GM23338 (cell line): Measurements from ENCODE around the gene DPF1. TPM values are rescaled to one million over a fixed set of nuclear protein-coding genes. Genes with fewer than 3 reads are reported as not detected.

Source experiments
- ATAC-seq: fragments of 200-7000 bp; cut with Tn5 transposase; 3 replicates; pipeline ENCODE4 v1.9.1; 2020
- DNase-seq: peaks from one replicate; pipeline ENCODE4 v3.0.0-alpha.2; 2015; ENCODE audit warnings: low spot score
- H2AFZ ChIP-seq: fragments of 200-600 bp; sonication (generic); 2 replicates; pipeline ENCODE4 v1.8.0; 2016; ENCODE audit warnings: antibody characterized with exemption, mild to moderate bottlenecking, moderate library complexity
- H3F3A ChIP-seq: fragments of 200-600 bp; sonication (generic); replicated peaks from 2 replicates; pipeline ENCODE4 v1.8.0; 2017; ENCODE audit warnings: antibody characterized with exemption, mixed run types, low read depth
- H3K27ac ChIP-seq: fragments of 200-600 bp; sonication (generic); 2 replicates; pipeline ENCODE4 v1.6.1; 2016; ENCODE audit warnings: low read depth
- H3K27me3 ChIP-seq: fragments of 200-600 bp; sonication (generic); 2 replicates; pipeline ENCODE4 v1.8.0; 2016; ENCODE audit warnings: mild to moderate bottlenecking, mixed run types, moderate library complexity; ENCODE audit not compliant: insufficient read depth
- H3K36me3 ChIP-seq: fragments of 200-600 bp; sonication (generic); 2 replicates; pipeline ENCODE4 v1.8.0; 2016; ENCODE audit warnings: mild to moderate bottlenecking; ENCODE audit not compliant: insufficient read depth
- H3K4me1 ChIP-seq: fragments of 200-600 bp; sonication (generic); 2 replicates; pipeline ENCODE4 v1.8.0; 2016; ENCODE audit warnings: mild to moderate bottlenecking, moderate library complexity; ENCODE audit not compliant: insufficient read depth
- H3K4me2 ChIP-seq: fragments of 200-600 bp; sonication (generic); 2 replicates; pipeline ENCODE4 v1.7.1; 2017; ENCODE audit warnings: mixed run types
- H3K4me3 ChIP-seq: fragments of 200-600 bp; sonication (generic); 2 replicates; pipeline ENCODE4 v1.6.1; 2016; ENCODE audit warnings: mixed run types
- H3K79me2 ChIP-seq: fragments of 200-600 bp; sonication (generic); replicated peaks from 2 replicates; pipeline ENCODE4 v1.8.0; 2017; ENCODE audit warnings: mild to moderate bottlenecking; ENCODE audit not compliant: insufficient read depth
- H3K9me2 ChIP-seq: fragments of 200-600 bp; sonication (generic); 2 replicates; pipeline ENCODE4 v1.8.0; 2017; ENCODE audit not compliant: insufficient read depth
- H4K20me1 ChIP-seq: fragments of 200-600 bp; sonication (generic); replicated peaks from 2 replicates; pipeline ENCODE4 v1.8.0; 2017; ENCODE audit warnings: mild to moderate bottlenecking; ENCODE audit not compliant: insufficient read depth
- H3K27ac Mint-ChIP-seq: 2 replicates; pipeline ENCODE4 v1.8.0; 2020; ENCODE audit warnings: inconsistent platforms, mild to moderate bottlenecking, moderate library complexity, mixed read lengths
- H3K27me3 Mint-ChIP-seq: 3 replicates; pipeline ENCODE4 v1.8.0; 2022; ENCODE audit warnings: low read depth, mild to moderate bottlenecking, moderate library complexity, mixed read lengths, inconsistent platforms; ENCODE audit not compliant: insufficient read depth, poor library complexity
- H3K36me3 Mint-ChIP-seq: 3 replicates; pipeline ENCODE4 v1.8.0; 2021; ENCODE audit warnings: low read depth, mild to moderate bottlenecking, inconsistent platforms, moderate library complexity, mixed read lengths
- H3K4me1 Mint-ChIP-seq: 3 replicates; pipeline ENCODE4 v1.8.0; 2020; ENCODE audit warnings: mild to moderate bottlenecking, inconsistent platforms, mixed read lengths
- H3K4me3 Mint-ChIP-seq: 3 replicates; pipeline ENCODE4 v1.8.0; 2021; ENCODE audit warnings: moderate library complexity, mild to moderate bottlenecking, inconsistent platforms, mixed read lengths
- H3K9me3 Mint-ChIP-seq: 3 replicates; pipeline ENCODE4 v1.8.0; 2020; ENCODE audit warnings: moderate library complexity, mild to moderate bottlenecking, inconsistent platforms, mixed read lengths
- CREB1 ChIP-seq: fragments of 250-450 bp; sonication (Bioruptor Pico); IDR thresholded peaks from 2 replicates; pipeline ENCODE4 v1.5.0; 2020; ENCODE audit warnings: low read depth, mild to moderate bottlenecking, moderate library complexity
- CTCF ChIP-seq, 2 experiments: fragments of 200-600 bp in 1 of 2; sonication (generic) in 1 of 2; conservative IDR thresholded peaks; 2 replicates each; pipeline versions ENCODE4 v1.5.1 to v1.6.1; 2016 to 2017; ENCODE audit warnings: antibody characterized with exemption in 2 of 2, low read depth in 2 of 2, mild to moderate bottlenecking in 2 of 2, moderate library complexity in 1 of 2
- EZH2 ChIP-seq: fragments of 200-600 bp; sonication (generic); IDR thresholded peaks from one replicate; pipeline ENCODE4 v1.8.0; 2017; ENCODE audit warnings: antibody characterized with exemption, mild to moderate bottlenecking, low read depth; ENCODE audit not compliant: unreplicated experiment
- EZH2phosphoT487 ChIP-seq: fragments of 200-600 bp; sonication (generic); IDR thresholded peaks from one replicate; pipeline ENCODE4 v1.8.1; 2018; ENCODE audit warnings: antibody characterized with exemption; ENCODE audit not compliant: unreplicated experiment
- JUNB ChIP-seq: IDR thresholded peaks from one replicate; pipeline ENCODE4 v1.6.1; 2016; ENCODE audit warnings: antibody characterized with exemption; ENCODE audit not compliant: unreplicated experiment
- NANOG ChIP-seq: IDR thresholded peaks from 2 replicates; pipeline ENCODE4 v1.6.1; 2016; ENCODE audit warnings: antibody characterized with exemption, borderline replicate concordance
- POLR2AphosphoS5 ChIP-seq: IDR thresholded peaks from 2 replicates; pipeline ENCODE4 v1.6.1; 2016; ENCODE audit warnings: antibody characterized with exemption, low read depth
- STAT1 ChIP-seq: IDR thresholded peaks from one replicate; pipeline ENCODE4 v1.6.1; 2016; ENCODE audit warnings: antibody characterized with exemption; ENCODE audit not compliant: unreplicated experiment
- ZNF114 ChIP-seq: fragments of 250-450 bp; sonication (Bioruptor Pico); IDR thresholded peaks from 2 replicates; pipeline ENCODE4 v1.5.0; 2020; ENCODE audit warnings: mild to moderate bottlenecking, moderate library complexity
- ZNF331 ChIP-seq: fragments of 250-450 bp; sonication (Bioruptor Pico); IDR thresholded peaks from 2 replicates; pipeline ENCODE4 v1.5.0; 2020; ENCODE audit warnings: low read depth, mild to moderate bottlenecking, moderate library complexity
- polyA plus RNA-seq: library from polyadenylated mRNA; unstranded; fragments of >200 nt; fragmentation: Nextera tagmentation; extraction: Ambion mirVana; gene quantifications from 2 replicates; pipeline ENCODE4 v1.2.1, GENCODE V29; 2016
- total RNA-seq: library from RNA; depleted of rRNA; stranded (reverse); fragments of >200 nt; shearing (Covaris generic); gene quantifications from 2 replicates; pipeline ENCODE4 v1.2.3, GENCODE V29; 2014
- TF ChIP-seq, protein P1 (sequence below): IDR thresholded peaks from one replicate; pipeline ENCODE4 v1.6.1; 2018; ENCODE audit warnings: antibody characterized with exemption; ENCODE audit not compliant: unreplicated experiment
- TF ChIP-seq, protein P2 (sequence below): fragments of 250-450 bp; sonication (Bioruptor Pico); IDR thresholded peaks from 2 replicates; pipeline ENCODE4 v1.5.0; 2020; ENCODE audit warnings: mild to moderate bottlenecking, moderate library complexity
- TF ChIP-seq, protein P3 (sequence below): IDR thresholded peaks from 2 replicates; pipeline ENCODE4 v1.6.1; 2016; ENCODE audit warnings: antibody characterized with exemption

Gene DPF1
- total and polyA plus RNA-seq, 2 experiments from 2014 or later: 8.3 to 11.7 TPM

DNA sequence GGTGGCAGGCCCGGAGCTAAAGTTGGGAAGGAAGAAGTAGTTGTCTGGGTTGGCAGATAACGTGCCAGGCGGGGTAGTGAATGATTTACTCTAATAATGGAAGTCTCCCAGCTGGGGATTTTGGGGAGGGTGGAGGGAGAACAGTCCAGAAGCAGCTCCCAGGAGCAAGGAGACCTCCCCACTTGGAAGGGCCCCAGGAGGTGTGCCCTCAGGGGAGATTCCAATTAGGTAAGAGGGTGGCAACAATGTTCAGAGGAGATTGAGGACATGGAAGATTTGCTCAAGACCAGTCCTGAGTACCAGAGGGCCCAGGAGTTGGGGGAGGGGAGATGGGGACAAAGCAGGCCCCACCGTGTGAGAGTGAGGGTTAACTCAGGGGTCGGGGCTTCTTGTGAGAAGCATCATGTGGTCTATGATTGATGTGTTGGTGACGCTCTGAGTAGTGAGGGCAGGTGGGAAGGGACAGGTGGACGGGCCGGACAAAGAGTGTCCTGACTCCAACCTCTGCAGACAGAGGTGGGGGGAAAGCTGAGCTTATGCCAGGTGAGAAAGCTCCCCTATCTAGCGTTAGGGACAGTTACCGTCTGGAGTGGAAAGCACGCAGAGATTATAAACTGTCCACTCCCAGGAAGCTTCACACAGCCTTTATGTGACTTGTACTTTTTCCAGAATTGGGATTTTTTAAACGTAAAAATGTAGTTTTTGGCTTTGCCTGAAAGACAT is 43.9 kb upstream of the DPF1 start:
- Mint-ChIP-seq H3K27me3 (peaks cover 20% of the 10 kb centered on the region), H3K4me1 (peaks cover 53% of the 10 kb centered on the region), H3K27ac (peak overlapping the region; percentile 87), H3K36me3 (peaks cover 5% of the 10 kb centered on the region; the same call in 2 of the 3 replicates), H3K4me3 (peak overlapping the region; percentile 95; the same call in 1 of the 3 replicates), H3K9me3 (no peaks in the 10 kb centered on the region)
- H3K4me2 ChIP-seq: peak overlapping the region; percentile 99
- H3K36me3 ChIP-seq: no peaks in the 10 kb centered on the region
- peak overlapping the region; percentile 96; the same call in 1 of the 2 replicates for H3K4me3 ChIP-seq
- no peaks in the 10 kb centered on the region for H3K27me3 ChIP-seq
- TF ChIP-seq, protein P1, sequence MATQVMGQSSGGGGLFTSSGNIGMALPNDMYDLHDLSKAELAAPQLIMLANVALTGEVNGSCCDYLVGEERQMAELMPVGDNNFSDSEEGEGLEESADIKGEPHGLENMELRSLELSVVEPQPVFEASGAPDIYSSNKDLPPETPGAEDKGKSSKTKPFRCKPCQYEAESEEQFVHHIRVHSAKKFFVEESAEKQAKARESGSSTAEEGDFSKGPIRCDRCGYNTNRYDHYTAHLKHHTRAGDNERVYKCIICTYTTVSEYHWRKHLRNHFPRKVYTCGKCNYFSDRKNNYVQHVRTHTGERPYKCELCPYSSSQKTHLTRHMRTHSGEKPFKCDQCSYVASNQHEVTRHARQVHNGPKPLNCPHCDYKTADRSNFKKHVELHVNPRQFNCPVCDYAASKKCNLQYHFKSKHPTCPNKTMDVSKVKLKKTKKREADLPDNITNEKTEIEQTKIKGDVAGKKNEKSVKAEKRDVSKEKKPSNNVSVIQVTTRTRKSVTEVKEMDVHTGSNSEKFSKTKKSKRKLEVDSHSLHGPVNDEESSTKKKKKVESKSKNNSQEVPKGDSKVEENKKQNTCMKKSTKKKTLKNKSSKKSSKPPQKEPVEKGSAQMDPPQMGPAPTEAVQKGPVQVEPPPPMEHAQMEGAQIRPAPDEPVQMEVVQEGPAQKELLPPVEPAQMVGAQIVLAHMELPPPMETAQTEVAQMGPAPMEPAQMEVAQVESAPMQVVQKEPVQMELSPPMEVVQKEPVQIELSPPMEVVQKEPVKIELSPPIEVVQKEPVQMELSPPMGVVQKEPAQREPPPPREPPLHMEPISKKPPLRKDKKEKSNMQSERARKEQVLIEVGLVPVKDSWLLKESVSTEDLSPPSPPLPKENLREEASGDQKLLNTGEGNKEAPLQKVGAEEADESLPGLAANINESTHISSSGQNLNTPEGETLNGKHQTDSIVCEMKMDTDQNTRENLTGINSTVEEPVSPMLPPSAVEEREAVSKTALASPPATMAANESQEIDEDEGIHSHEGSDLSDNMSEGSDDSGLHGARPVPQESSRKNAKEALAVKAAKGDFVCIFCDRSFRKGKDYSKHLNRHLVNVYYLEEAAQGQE: no peak
- TF ChIP-seq CREB1: no peak
- no peak for TF ChIP-seq CTCF (conservative IDR thresholded peaks at IDR 0.05; ENCODE audit: low read depth in 2 of 2)
- no peak for TF ChIP-seq EZH2phosphoT487
- TF ChIP-seq POLR2AphosphoS5: no peak
- no peak for TF ChIP-seq ZNF331 (CRISPR knock-in tag)
- no peak for TF ChIP-seq NANOG
- no peak for TF ChIP-seq EZH2
- no peak for TF ChIP-seq JUNB
- TF ChIP-seq, protein P2, sequence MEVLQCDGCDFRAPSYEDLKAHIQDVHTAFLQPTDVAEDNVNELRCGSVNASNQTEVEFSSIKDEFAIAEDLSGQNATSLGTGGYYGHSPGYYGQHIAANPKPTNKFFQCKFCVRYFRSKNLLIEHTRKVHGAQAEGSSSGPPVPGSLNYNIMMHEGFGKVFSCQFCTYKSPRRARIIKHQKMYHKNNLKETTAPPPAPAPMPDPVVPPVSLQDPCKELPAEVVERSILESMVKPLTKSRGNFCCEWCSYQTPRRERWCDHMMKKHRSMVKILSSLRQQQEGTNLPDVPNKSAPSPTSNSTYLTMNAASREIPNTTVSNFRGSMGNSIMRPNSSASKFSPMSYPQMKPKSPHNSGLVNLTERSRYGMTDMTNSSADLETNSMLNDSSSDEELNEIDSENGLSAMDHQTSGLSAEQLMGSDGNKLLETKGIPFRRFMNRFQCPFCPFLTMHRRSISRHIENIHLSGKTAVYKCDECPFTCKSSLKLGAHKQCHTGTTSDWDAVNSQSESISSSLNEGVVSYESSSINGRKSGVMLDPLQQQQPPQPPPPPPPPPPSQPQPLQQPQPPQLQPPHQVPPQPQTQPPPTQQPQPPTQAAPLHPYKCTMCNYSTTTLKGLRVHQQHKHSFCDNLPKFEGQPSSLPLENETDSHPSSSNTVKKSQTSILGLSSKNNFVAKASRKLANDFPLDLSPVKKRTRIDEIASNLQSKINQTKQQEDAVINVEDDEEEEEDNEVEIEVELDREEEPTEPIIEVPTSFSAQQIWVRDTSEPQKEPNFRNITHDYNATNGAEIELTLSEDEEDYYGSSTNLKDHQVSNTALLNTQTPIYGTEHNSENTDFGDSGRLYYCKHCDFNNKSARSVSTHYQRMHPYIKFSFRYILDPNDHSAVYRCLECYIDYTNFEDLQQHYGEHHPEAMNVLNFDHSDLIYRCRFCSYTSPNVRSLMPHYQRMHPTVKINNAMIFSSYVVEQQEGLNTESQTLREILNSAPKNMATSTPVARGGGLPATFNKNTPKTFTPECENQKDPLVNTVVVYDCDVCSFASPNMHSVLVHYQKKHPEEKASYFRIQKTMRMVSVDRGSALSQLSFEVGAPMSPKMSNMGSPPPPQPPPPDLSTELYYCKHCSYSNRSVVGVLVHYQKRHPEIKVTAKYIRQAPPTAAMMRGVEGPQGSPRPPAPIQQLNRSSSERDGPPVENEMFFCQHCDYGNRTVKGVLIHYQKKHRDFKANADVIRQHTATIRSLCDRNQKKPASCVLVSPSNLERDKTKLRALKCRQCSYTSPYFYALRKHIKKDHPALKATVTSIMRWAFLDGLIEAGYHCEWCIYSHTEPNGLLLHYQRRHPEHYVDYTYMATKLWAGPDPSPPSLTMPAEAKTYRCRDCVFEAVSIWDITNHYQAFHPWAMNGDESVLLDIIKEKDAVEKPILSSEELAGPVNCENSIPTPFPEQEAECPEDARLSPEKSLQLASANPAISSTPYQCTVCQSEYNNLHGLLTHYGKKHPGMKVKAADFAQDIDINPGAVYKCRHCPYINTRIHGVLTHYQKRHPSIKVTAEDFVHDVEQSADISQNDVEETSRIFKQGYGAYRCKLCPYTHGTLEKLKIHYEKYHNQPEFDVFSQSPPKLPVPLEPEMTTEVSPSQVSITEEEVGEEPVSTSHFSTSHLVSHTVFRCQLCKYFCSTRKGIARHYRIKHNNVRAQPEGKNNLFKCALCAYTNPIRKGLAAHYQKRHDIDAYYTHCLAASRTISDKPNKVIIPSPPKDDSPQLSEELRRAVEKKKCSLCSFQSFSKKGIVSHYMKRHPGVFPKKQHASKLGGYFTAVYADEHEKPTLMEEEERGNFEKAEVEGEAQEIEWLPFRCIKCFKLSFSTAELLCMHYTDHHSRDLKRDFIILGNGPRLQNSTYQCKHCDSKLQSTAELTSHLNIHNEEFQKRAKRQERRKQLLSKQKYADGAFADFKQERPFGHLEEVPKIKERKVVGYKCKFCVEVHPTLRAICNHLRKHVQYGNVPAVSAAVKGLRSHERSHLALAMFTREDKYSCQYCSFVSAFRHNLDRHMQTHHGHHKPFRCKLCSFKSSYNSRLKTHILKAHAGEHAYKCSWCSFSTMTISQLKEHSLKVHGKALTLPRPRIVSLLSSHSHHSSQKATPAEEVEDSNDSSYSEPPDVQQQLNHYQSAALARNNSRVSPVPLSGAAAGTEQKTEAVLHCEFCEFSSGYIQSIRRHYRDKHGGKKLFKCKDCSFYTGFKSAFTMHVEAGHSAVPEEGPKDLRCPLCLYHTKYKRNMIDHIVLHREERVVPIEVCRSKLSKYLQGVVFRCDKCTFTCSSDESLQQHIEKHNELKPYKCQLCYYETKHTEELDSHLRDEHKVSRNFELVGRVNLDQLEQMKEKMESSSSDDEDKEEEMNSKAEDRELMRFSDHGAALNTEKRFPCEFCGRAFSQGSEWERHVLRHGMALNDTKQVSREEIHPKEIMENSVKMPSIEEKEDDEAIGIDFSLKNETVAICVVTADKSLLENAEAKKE: no peak
- no peak for TF ChIP-seq ZNF114 (CRISPR knock-in tag)
- no peak for TF ChIP-seq STAT1
- TF ChIP-seq, protein P3, sequence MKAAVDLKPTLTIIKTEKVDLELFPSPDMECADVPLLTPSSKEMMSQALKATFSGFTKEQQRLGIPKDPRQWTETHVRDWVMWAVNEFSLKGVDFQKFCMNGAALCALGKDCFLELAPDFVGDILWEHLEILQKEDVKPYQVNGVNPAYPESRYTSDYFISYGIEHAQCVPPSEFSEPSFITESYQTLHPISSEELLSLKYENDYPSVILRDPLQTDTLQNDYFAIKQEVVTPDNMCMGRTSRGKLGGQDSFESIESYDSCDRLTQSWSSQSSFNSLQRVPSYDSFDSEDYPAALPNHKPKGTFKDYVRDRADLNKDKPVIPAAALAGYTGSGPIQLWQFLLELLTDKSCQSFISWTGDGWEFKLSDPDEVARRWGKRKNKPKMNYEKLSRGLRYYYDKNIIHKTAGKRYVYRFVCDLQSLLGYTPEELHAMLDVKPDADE: no peak
- peaks cover 24% of the 10 kb centered on the region; the same call in 1 of the 2 replicates for H3F3A ChIP-seq
- H3K4me1 ChIP-seq: peaks cover 50% of the 10 kb centered on the region
- peak overlapping the region; percentile 80 for H3K27ac ChIP-seq
- no peaks in the 10 kb centered on the region for H3K9me2 ChIP-seq
- DNase-seq (peak; percentile 38), ATAC-seq (no peak)
- H3K79me2 ChIP-seq: peaks cover 81% of the 10 kb centered on the region
- no peak overlapping the region for H2AFZ ChIP-seq
- peaks cover 54% of the 10 kb centered on the region for H4K20me1 ChIP-seq
